DMS 273 (cell line): ENCODE data around the gene DPP9.

Source experiments
- DNase-seq: peaks from one replicate; lab custom pipeline; 2025; ENCODE audit not compliant: unreplicated experiment; lab: John Stamatoyannopoulos, UW

Gene DPP9

GRCh38 chr19:4636761-4637160 lies 86.9 kb downstream of the DPP9 start:
- DNase-seq: no peak

GRCh38 chr19:4636151-4636717 lies 87.4 kb downstream of the DPP9 start:
- peak; percentile 93 for DNase-seq

GRCh38 chr19:4635754-4636116 lies 87.9 kb downstream of the DPP9 start:
- DNase-seq: peak; percentile 95

GRCh38 chr19:4633140-4633967 lies 90.3 kb downstream of the DPP9 start:
- DNase-seq: peak; percentile 98
